Glutamatergic neuron (in vitro differentiated cells): ENCODE results near the gene AADACL4. TPM values are rescaled to one million over a fixed set of nuclear protein-coding genes. Genes with fewer than 3 reads are reported as not detected.
A peak's percentile ranks its signal among the peaks of the same experiment; 100 is the strongest.
"Not testable (repeated sequence)": the region's sequence is repeated elsewhere in the genome, so short reads cannot be mapped to it uniquely, and the experiment has no call there.

Experiments
- DNase-seq: peaks from one replicate; pipeline ENCODE4 v3.0.0; 2022
- H3K27ac Mint-ChIP-seq: one replicate; pipeline ENCODE4 v1.8.0; 2020; ENCODE audit warnings: mild to moderate bottlenecking, mixed read lengths, inconsistent platforms; ENCODE audit not compliant: unreplicated experiment
- H3K27me3 Mint-ChIP-seq: one replicate; pipeline ENCODE4 v1.8.0; 2020; ENCODE audit warnings: mild to moderate bottlenecking, moderate library complexity, mixed read lengths, inconsistent platforms; ENCODE audit not compliant: unreplicated experiment
- H3K36me3 Mint-ChIP-seq: one replicate; pipeline ENCODE4 v1.8.0; 2020; ENCODE audit warnings: mild to moderate bottlenecking, mixed read lengths, inconsistent platforms; ENCODE audit not compliant: unreplicated experiment
- H3K4me1 Mint-ChIP-seq: one replicate; pipeline ENCODE4 v1.8.0; 2020; ENCODE audit warnings: mild to moderate bottlenecking, low read depth, mixed read lengths, inconsistent platforms; ENCODE audit not compliant: unreplicated experiment
- H3K4me3 Mint-ChIP-seq: one replicate; pipeline ENCODE4 v1.8.0; 2020; ENCODE audit warnings: mild to moderate bottlenecking, mixed read lengths, inconsistent platforms; ENCODE audit not compliant: unreplicated experiment
- H3K9me3 Mint-ChIP-seq: one replicate; pipeline ENCODE4 v1.8.0; 2020; ENCODE audit warnings: mild to moderate bottlenecking, moderate library complexity, mixed read lengths, inconsistent platforms; ENCODE audit not compliant: unreplicated experiment
- total RNA-seq: library from RNA; stranded (reverse); fragmentation: NEBNext Ultra II Directional; extraction: Animal tissue kit (Norgen Biotek cat#: 25700); gene quantifications from one replicate; pipeline ENCODE4 v1.2.1, GENCODE V29; 2021; ENCODE audit not compliant: unreplicated experiment
- TF ChIP-seq, protein P1 (sequence below): fragments of 200-600 bp; sonication (generic); IDR thresholded peaks from one replicate; pipeline ENCODE4 v1.5.0; 2021; ENCODE audit not compliant: partially characterized antibody, unreplicated experiment

The AADACL4 gene
- total RNA-seq, 1 donor from 2014 or later, result not detected

DNA sequence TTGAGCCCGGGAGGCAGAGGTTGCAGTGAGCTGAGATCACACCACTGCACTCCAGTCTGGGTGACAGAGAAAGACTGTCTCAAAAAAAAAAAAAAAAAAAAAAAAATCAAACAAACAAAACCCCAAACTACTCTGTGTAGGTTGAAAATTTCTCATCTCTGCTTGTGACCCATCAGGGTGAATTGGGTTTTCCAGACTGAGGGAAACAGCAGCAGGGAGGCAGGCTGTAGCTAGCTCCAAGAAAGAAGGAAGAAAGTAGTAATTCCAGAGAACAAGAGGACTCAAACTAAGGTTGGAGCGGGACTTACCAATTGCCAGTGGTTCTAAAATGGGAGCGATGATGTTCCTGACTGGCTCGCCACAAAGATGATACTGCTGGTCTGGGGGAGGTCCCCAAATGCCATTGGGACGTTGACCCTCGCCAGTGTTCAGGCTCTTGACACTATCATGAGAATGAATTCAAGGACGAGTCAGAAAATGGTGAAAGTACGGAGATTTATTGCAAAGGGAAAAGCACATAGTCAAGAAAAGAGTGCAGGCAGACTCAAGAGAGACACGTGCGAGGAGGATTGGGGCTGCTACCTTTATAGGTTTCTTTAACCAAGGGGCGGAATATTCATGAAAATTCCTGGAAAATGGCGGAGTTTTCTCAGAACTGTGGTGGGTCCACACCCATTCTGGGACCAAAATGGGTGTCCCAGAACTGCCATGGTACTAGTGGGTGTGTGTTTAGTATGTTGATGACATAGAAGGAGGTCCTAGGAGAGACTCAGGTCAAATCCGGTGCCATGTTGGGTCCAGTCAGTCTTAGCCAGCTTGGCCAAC lies 13.4 kb downstream of the AADACL4 start:
- Mint-ChIP-seq H3K4me1 (peaks cover 2% of the 10 kb centered on the region), H3K9me3 (no peaks in the 10 kb centered on the region), H3K27me3 (no peaks in the 10 kb centered on the region), H3K27ac (no peak overlapping the region), H3K4me3 (no peak overlapping the region), H3K36me3 (no peaks in the 10 kb centered on the region)
- no peak for DNase-seq
- TF ChIP-seq, protein P1, sequence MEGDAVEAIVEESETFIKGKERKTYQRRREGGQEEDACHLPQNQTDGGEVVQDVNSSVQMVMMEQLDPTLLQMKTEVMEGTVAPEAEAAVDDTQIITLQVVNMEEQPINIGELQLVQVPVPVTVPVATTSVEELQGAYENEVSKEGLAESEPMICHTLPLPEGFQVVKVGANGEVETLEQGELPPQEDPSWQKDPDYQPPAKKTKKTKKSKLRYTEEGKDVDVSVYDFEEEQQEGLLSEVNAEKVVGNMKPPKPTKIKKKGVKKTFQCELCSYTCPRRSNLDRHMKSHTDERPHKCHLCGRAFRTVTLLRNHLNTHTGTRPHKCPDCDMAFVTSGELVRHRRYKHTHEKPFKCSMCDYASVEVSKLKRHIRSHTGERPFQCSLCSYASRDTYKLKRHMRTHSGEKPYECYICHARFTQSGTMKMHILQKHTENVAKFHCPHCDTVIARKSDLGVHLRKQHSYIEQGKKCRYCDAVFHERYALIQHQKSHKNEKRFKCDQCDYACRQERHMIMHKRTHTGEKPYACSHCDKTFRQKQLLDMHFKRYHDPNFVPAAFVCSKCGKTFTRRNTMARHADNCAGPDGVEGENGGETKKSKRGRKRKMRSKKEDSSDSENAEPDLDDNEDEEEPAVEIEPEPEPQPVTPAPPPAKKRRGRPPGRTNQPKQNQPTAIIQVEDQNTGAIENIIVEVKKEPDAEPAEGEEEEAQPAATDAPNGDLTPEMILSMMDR, result no peak

DNA sequence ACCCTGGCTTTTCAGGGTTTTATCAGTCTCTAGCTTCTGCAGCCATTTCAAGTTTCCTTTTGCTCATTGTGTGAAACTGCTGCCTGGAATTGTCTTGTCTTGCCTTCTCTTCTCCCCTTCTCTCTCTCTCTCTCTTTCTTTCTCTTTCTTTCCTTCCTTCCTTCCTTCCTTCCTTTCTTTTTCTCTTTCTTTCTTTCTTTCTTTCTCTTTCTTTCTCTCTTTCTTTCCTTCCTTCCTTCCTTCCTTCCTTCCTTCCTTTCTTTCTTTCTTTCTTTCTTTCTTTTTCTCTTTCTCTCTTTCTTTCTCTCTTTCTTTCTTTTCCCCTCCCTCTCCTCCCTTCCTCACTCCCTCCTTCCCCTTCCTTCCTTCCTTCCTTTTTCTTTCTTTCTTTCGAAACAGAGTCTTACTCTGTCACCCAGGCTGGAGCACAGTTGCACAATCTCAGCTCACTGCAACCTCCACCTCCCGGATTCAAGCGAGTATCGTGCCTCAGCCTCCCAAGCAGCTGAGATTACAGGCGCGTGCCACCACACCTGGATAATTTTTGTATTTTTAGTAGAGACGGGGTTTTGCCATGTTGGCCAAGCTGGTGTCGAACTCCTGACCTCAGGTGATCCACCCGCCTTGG lies 14.1 kb downstream of the AADACL4 start:
- not testable (repeated sequence) for H3K36me3 Mint-ChIP-seq, DNase-seq, H3K4me3 Mint-ChIP-seq, H3K9me3 Mint-ChIP-seq, H3K27me3 Mint-ChIP-seq, H3K4me1 Mint-ChIP-seq, H3K27ac Mint-ChIP-seq

DNA sequence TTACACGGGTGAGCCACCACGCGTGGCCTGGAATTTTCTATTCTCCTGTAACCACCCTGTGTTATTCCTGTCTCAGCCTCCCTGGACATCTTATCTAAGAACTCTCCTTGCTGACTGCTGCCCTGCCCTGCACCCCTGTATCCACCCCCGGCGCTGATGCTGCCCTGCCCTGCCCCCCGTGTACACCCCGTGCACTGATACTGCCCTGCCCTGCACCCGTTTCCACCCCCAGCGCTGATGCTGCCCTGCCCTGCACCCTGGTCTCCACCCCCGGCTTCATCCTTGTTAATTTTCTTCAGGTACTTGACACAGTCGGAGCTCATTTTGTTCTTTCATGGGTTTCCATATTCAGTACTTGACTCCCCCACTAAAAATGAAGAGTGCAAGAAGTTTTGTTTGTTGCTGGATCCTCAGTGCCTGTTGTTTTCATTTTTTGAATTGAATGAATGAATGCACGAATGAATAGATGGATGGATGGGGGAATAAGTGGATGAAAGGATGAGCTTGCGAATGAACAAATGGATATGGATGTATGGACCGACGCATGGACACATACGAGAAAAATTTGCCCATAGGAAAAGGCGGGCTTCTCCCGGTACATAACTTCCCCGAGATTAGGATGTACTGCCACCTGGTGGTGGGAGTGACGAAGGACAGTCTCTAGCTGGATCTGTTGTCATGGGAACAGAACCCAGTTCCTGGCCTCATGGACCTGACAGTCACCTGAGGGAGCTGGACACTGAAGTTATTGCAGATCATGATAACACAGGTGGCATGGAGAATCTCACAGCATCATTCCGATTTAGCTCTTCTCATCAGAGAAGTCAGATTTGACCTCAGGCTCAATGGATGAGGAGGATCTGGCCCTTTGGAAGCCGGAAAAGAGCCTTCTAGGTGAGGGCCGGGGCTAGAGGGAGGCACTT lies 14.9 kb downstream of the AADACL4 start:
- TF ChIP-seq, protein P1, result peak; percentile 93
- Mint-ChIP-seq H3K4me1 (peaks cover 2% of the 10 kb centered on the region), H3K4me3 (no peak overlapping the region), H3K27ac (no peak overlapping the region), H3K9me3 (no peaks in the 10 kb centered on the region), H3K36me3 (no peaks in the 10 kb centered on the region), H3K27me3 (no peaks in the 10 kb centered on the region)
- peak; percentile 77 for DNase-seq

DNA sequence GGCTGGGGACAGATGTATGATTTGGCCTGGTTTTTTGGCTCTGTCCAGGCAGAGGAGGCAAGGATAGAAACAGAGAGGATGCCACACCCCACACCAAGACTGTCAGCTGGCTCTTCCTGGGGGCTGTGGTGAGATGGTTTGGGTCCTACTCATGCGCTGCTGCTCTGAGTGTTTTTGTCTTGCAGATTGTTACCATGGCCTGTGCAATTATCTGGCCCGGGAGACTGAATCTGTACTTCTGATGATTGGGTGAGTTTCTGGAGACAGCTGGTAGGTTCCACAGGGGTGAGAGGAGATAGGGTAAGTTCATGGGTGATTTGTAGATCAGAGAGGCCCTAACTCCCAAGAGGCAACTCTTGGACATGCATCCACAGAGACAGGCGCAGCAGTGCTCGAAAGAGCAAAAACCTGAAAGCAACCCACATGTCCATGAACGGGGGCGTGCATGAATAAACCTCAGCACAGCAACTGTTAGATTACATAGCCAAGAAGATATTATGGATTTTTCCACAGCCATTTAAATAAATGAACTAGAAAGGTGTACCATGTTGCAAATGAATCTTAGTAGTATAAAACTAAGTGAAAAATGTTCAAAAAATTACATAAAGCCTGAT lies 17.8 kb downstream of the AADACL4 start:
- peaks cover 2% of the 10 kb centered on the region for H3K4me1 Mint-ChIP-seq
- H3K27ac Mint-ChIP-seq, result no peak overlapping the region
- no peaks in the 10 kb centered on the region for H3K36me3 Mint-ChIP-seq
- no peak for DNase-seq
- H3K9me3 Mint-ChIP-seq, result no peaks in the 10 kb centered on the region
- TF ChIP-seq, protein P1, result no peak
- no peak overlapping the region for H3K4me3 Mint-ChIP-seq
- no peaks in the 10 kb centered on the region for H3K27me3 Mint-ChIP-seq

DNA sequence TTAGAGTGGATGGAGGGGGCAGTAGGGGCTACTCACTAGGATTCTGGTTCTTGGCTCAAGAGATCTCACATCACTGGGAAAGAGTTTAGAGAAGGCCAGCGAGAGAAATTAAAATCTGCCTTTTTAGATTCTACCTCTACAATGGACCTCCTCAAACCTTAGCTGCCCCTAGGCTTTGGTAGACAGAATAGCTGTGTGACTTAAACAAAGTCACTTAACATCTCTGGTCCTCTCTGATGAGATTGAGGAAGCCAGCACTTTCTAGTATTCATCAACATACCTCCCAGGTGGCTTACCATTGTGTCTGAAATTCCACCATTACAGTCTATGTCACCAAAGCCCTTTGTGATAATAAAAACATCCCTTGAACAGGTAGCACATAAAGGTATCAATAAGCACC lies 18.7 kb downstream of the AADACL4 start:
- Mint-ChIP-seq H3K27ac (no peak overlapping the region), H3K36me3 (no peaks in the 10 kb centered on the region), H3K27me3 (no peaks in the 10 kb centered on the region), H3K4me3 (no peak overlapping the region), H3K4me1 (peaks cover 2% of the 10 kb centered on the region), H3K9me3 (no peaks in the 10 kb centered on the region)
- DNase-seq, result no peak
- TF ChIP-seq, protein P1, result no peak
